ENCODE results near the gene LRRC74B. TPM values are rescaled to one million over a fixed set of nuclear protein-coding genes. Genes with fewer than 3 reads are reported as not detected.

Gene LRRC74B
- total and polyA plus RNA-seq, 3 donors from 2014 or later = 3.0 to 8.7 (median 5.4) TPM

GRCh38 chr22:21073023-21073422 lies 27.3 kb downstream of the LRRC74B start:
- no peak for TF ChIP-seq POLR2A (IDR thresholded peaks at IDR 0.05)
- TF ChIP-seq CTCF (IDR thresholded peaks at IDR 0.05) = no peak
- Histone ChIP-seq H3K4me3 (no peak overlapping the region), H3K4me1 (no peaks in the 10 kb centered on the region), H3K27ac (no peak overlapping the region), H3K36me3 (ENCODE audit: low read depth, missing control alignments) (no peaks in the 10 kb centered on the region), H3K9me3 (no peaks in the 10 kb centered on the region), H3K27me3 (no peaks in the 10 kb centered on the region)
- intact Hi-C loops (cut with DNase I; ENCODE audit: low total_unique reads) = no loop called here
- WGBS, 2 donors = 92 to 96% methylated on average over 3 of the region's 3 CpGs
- DNase-seq = no peak

GRCh38 chr22:21073482-21073881 lies 27.7 kb downstream of the LRRC74B start:
- Histone ChIP-seq H3K27me3 (no peaks in the 10 kb centered on the region), H3K36me3 (ENCODE audit: low read depth, missing control alignments) (no peaks in the 10 kb centered on the region), H3K4me3 (no peak overlapping the region), H3K9me3 (no peaks in the 10 kb centered on the region), H3K4me1 (no peaks in the 10 kb centered on the region), H3K27ac (no peak overlapping the region)
- no peak for TF ChIP-seq POLR2A (IDR thresholded peaks at IDR 0.05)
- TF ChIP-seq CTCF (IDR thresholded peaks at IDR 0.05) = no peak
- DNase-seq = no peak
- intact Hi-C loops (cut with DNase I; ENCODE audit: low total_unique reads) = no loop called here
- 93 to 97% methylated on average over 5 of the region's 5 CpGs for WGBS, 2 donors

- H3K27ac ChIP-seq = no peak overlapping the region
- no peaks in the 10 kb centered on the region for H3K27me3 ChIP-seq
- H3K4me1 ChIP-seq = no peaks in the 10 kb centered on the region
- no peak for DNase-seq
- no peaks in the 10 kb centered on the region for H3K36me3 ChIP-seq (ENCODE audit: low read depth, missing control alignments)
- no peak overlapping the region for H3K4me3 ChIP-seq
- intact Hi-C loops (cut with DNase I; ENCODE audit: low total_unique reads) = no loop called here
- H3K9me3 ChIP-seq = no peaks in the 10 kb centered on the region
- TF ChIP-seq POLR2A (IDR thresholded peaks at IDR 0.05) = no peak
- TF ChIP-seq CTCF (IDR thresholded peaks at IDR 0.05) = no peak
- WGBS, 2 donors = 74% methylated on average over 2 to 7 of the region's 7 CpGs
These were observed 28.5 kb downstream of the LRRC74B start for GRCh38 chr22:21074102-21074715.

GRCh38 chr22:21075516-21076138 lies 29.9 kb downstream of the LRRC74B start:
- Histone ChIP-seq H3K27ac (no peak overlapping the region), H3K9me3 (no peaks in the 10 kb centered on the region), H3K36me3 (ENCODE audit: low read depth, missing control alignments) (no peaks in the 10 kb centered on the region), H3K4me1 (no peaks in the 10 kb centered on the region), H3K27me3 (no peaks in the 10 kb centered on the region), H3K4me3 (no peak overlapping the region)
- 87 to 93% methylated on average over 14 of the region's 14 CpGs for WGBS, 2 donors
- TF ChIP-seq CTCF (IDR thresholded peaks at IDR 0.05) (no peak), POLR2A (IDR thresholded peaks at IDR 0.05) (no peak)
- intact Hi-C loops (cut with DNase I; ENCODE audit: low total_unique reads) = no loop called here
- no peak for DNase-seq
